Fibroblast of villous mesenchyme (primary cell): Measurements from ENCODE around the gene WDR74. TPM values are rescaled to one million over a fixed set of nuclear protein-coding genes. Genes with fewer than 3 reads are reported as not detected.
A peak's percentile ranks its signal among the peaks of the same experiment; 100 is the strongest.
"Not testable (repeated sequence)": the region's sequence is repeated elsewhere in the genome, so short reads cannot be mapped to it uniquely, and the experiment has no call there.

Experiments
- DNase-seq: peaks from one replicate; pipeline ENCODE4 v3.0.0-alpha.2; 2010; ENCODE audit warnings: low read depth
- H3K4me3 ChIP-seq: 2 replicates; pipeline ENCODE4 v1.5.1; 2011; ENCODE audit warnings: low read depth, mild to moderate bottlenecking, low read length
- total RNA-seq: library from RNA; depleted of rRNA; stranded (reverse); fragments of >200 nt; gene quantifications from 2 replicates; pipeline ENCODE4 v1.2.3, GENCODE V29; 2012
- TF ChIP-seq, protein P1 (sequence below): IDR thresholded peaks from 2 replicates; pipeline ENCODE4 v1.5.1; 2012; ENCODE audit warnings: low read depth, mild to moderate bottlenecking, low read length; ENCODE audit not compliant: insufficient read depth

The WDR74 gene
- total RNA-seq, 1 donor: 39.7 TPM

DNA sequence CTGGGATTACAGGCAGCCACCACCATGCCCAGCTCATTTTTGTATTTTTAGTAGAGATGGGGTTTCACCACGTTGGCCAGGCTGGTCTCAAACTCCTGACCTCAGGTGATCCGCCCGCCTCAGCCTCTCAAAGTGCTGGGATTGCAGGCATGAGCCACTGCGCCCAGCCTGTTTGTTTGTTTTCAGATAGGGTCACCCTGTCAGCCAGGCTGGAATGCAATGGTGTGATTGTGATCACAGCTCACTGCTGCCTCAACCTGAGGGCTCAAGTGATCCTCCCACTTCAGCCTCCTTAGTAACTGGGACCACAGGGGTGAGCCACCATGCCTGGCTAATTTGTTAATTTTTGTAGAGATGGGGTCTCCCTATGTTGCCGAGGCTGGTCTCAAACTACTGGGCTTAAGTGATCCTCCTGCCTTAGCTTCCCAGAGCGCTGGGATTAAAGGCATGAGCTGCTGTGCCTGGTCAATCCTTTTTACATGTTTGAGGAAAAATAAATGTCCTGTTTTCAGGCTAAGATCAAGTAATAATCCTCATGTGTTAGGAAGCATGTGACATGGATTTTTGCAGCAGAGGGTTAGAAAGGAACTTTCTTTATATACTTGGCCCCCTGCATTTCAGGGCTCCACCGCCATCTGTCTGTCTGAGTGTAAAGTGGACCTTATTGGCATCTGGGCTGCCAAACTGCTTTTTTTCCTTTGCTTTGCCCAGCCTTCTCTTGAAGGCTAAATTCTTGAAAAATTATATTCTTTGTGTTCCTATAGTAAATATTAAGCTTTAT is 36.5 kb upstream of the WDR74 start:
- no peak for DNase-seq
- TF ChIP-seq, protein P1, sequence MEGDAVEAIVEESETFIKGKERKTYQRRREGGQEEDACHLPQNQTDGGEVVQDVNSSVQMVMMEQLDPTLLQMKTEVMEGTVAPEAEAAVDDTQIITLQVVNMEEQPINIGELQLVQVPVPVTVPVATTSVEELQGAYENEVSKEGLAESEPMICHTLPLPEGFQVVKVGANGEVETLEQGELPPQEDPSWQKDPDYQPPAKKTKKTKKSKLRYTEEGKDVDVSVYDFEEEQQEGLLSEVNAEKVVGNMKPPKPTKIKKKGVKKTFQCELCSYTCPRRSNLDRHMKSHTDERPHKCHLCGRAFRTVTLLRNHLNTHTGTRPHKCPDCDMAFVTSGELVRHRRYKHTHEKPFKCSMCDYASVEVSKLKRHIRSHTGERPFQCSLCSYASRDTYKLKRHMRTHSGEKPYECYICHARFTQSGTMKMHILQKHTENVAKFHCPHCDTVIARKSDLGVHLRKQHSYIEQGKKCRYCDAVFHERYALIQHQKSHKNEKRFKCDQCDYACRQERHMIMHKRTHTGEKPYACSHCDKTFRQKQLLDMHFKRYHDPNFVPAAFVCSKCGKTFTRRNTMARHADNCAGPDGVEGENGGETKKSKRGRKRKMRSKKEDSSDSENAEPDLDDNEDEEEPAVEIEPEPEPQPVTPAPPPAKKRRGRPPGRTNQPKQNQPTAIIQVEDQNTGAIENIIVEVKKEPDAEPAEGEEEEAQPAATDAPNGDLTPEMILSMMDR: no peak
- H3K4me3 ChIP-seq: no peak overlapping the region

DNA sequence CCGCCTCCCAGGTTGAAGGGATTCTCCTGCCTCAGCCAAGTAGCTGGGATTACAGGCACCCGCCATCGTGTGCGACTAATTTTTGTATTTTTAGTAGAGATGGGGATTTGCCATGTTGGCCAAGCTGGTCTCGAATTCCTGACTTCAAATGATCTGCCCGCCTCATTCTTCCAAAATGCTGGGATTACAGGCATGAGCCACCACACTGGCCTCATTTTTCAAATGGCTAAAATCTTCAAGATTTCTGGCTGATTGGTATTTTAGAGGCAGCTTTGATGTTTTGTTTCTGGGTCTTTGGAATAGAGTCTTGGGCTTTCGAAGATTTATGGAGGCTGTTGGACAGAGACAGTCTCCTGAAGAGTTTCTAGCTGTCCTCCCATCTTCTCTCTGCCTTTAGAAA is 35.5 kb upstream of the WDR74 start:
- TF ChIP-seq, protein P1: no peak
- no peak for DNase-seq
- no peak overlapping the region for H3K4me3 ChIP-seq

DNA sequence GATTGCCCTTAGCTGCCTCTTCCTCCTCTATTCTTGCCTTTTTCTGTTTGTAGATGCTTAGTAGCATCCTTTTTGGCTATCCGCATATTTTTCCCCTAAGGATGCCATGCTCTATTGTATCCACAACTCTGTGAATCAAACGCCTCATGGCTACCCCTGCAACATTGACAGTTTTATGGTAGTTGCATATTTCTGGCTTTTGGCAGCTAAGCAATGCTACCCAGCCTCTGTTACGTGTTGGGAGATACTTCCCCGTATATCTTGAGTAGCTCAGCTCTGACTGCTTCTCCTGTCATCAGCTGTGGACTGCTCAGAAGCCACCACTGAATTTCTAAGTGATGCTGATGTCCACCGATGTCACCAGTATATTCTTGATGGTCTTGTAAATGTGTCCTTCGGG is 26.2 kb upstream of the WDR74 start:
- no peak overlapping the region for H3K4me3 ChIP-seq
- TF ChIP-seq, protein P1: no peak
- DNase-seq: peak; percentile 61

DNA sequence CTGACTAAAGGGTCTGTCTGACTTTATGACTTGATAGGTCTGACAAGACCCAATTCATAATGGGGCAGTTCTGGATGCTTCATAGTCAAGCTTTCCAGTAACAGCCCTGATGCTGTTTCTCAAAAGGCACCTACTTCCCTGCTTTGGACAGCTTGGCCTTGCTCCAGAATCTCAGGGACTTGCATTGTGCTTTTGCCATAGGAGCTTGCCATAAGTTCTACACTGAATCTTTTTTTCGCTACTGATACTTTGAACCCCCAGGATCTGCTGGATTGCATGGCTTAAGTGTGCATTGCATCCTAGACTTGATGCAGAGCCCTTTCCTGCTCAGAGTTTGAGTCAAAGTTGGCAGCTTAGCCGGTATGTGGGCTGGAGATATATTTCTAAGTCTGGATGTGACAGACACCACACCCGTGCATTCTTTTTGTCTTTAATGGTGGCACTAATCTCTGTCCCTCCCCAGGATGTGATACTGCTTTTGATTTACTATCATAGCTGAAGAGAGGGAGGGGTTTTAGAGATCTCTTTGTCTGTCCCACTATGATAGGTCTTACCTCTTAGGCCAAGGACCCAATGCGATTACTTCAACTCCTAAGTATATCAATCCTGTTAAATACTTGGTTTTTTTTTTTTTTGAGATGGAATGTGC is 24.4 kb upstream of the WDR74 start:
- TF ChIP-seq, protein P1: no peak
- DNase-seq: no peak
- no peak overlapping the region for H3K4me3 ChIP-seq

DNA sequence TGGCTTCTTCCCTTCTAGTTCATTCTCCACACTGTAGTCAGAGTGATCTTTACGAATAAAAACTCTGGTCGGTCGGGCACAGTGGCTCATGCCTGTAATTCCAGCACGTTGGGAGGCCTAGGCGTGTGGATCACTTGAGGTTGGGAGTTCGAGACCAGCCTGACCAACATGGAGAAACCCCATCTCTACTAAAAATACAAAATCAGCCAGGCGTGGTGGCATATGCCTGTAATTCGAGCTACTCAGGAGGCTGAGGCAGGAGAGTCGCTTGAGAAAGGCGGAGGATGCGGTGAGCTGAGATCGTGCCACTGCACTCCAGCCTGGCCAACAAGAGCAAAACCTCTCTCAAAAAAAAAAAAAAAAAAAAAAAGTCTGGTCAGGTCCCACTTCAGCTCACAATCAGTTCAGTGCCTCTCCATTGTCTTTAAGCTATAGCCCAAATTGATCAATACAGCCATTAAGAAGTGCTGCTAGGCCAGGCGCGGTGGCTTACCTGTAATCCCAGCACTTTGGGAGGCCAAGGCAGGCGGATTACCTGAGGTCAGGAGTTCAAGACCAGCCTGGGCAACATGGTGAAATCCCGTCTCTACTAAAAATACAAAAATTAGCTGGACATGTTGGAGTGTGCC is 22.3 kb upstream of the WDR74 start:
- DNase-seq: not testable (repeated sequence)

DNA sequence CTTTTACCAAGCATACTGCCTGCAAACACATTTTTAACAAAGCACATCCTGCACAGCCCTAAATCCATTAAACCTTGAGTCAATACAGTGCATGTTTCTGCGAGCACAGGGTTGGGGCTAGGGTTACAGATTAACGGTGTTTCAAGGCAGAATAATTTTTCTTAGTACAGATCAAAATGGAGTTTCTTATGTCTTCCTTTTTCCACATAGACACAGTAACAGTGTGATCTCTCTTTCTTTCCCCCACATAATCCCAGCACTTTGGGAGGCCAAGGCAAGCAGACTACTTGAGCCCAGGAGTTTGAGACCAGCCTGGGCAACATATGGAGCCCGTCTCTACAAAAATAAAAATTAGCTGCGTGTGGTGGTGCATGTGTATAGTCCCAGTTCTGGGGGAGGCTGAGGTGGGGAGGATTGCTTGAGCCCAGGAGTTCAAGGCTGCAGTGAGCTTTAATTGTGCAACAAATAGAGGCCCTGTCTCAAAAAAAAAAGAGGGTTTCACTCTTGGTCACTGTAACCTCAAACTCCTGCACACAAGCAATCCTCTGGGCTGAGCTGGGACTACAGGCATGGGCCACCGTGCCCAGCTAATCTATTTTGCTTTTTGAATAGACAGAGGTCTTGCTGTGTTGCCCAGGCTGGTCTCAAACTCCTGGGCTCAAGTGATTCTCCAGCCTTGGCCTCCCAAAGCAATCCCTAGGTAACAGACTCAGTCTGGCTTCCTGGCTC is 21.6 kb upstream of the WDR74 start:
- TF ChIP-seq, protein P1: no peak
- no peak overlapping the region for H3K4me3 ChIP-seq
- DNase-seq: no peak

More for the DNA sequence above, 22.3 kb upstream of the WDR74 start:
- not testable (repeated sequence) for H3K4me3 ChIP-seq

DNA sequence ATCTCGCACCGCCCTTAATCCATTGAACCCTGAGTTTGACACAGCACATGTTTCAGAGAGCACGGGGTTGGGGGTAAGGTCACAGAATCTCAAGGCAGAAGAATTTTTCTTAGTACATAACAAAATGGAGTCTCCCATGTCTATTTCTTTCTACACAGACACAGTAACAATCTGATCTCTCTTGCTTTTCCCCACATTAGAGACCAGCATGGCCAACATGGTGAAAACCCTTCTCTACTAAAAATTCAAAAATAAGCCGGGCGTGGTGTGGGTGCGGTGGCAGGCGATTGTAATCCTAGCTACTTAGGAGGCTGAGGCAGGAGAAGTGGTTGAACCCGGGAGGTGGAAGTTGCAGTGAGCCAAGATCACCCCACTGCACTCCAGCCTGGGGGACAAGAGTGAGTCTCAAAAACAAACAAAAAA is 19.9 kb upstream of the WDR74 start:
- not testable (repeated sequence) for DNase-seq, H3K4me3 ChIP-seq
